HS-27A (cell line): ENCODE measurements around the gene CHST10.

Experiments used
- DNase-seq: peaks from one replicate; pipeline ENCODE4 v3.0.0-alpha.2; 2012; ENCODE audit warnings: low read depth, missing footprints

Gene CHST10

GRCh38 chr2:100416397-100416934 lies 1.0 kb downstream of the CHST10 start:
- DNase-seq = no peak

- DNase-seq = no peak
These were observed 3.9 kb downstream of the CHST10 start for GRCh38 chr2:100413571-100413970.

GRCh38 chr2:100412881-100413321 lies 4.6 kb downstream of the CHST10 start:
- no peak for DNase-seq

- DNase-seq = no peak
These were observed 5.0 kb downstream of the CHST10 start for GRCh38 chr2:100412466-100412865.

- no peak for DNase-seq
These were observed 5.6 kb downstream of the CHST10 start for GRCh38 chr2:100411841-100412292.

- DNase-seq = no peak
These were observed 7.4 kb downstream of the CHST10 start for GRCh38 chr2:100409975-100410647.

- DNase-seq = no peak
These were observed 8.0 kb downstream of the CHST10 start for GRCh38 chr2:100409461-100409860.

GRCh38 chr2:100408941-100409340 lies 8.5 kb downstream of the CHST10 start:
- DNase-seq = no peak

- DNase-seq = no peak
These were observed 9.4 kb downstream of the CHST10 start for GRCh38 chr2:100408104-100408503.

- DNase-seq = no peak
These were observed 9.9 kb downstream of the CHST10 start for GRCh38 chr2:100407563-100407962.

- no peak for DNase-seq
These were observed 10.4 kb downstream of the CHST10 start for GRCh38 chr2:100407073-100407472.

- no peak for DNase-seq
These were observed 11.4 kb downstream of the CHST10 start for GRCh38 chr2:100406120-100406508.

GRCh38 chr2:100405403-100406119 lies 11.9 kb downstream of the CHST10 start:
- no peak for DNase-seq

GRCh38 chr2:100404411-100404810 lies 13.1 kb downstream of the CHST10 start:
- no peak for DNase-seq

- DNase-seq = no peak
These were observed 13.7 kb downstream of the CHST10 start for GRCh38 chr2:100403722-100404121.

- no peak for DNase-seq
These were observed 16.2 kb downstream of the CHST10 start for GRCh38 chr2:100401268-100401667.

GRCh38 chr2:100399714-100400113 lies 17.8 kb downstream of the CHST10 start:
- DNase-seq = no peak

- DNase-seq = no peak
These were observed 19.5 kb downstream of the CHST10 start for GRCh38 chr2:100397976-100398375.

GRCh38 chr2:100397118-100397860 lies 20.2 kb downstream of the CHST10 start:
- DNase-seq = no peak

GRCh38 chr2:100396483-100396882 lies 21.0 kb downstream of the CHST10 start:
- no peak for DNase-seq

- DNase-seq = no peak
These were observed 21.7 kb downstream of the CHST10 start for GRCh38 chr2:100395532-100396350.
